ENCODE data around the gene ARPC4.
"Not testable (repeated sequence)": the region's sequence is repeated elsewhere in the genome, so short reads cannot be mapped to it uniquely, and the experiment has no call there.

The ARPC4 gene

DNA sequence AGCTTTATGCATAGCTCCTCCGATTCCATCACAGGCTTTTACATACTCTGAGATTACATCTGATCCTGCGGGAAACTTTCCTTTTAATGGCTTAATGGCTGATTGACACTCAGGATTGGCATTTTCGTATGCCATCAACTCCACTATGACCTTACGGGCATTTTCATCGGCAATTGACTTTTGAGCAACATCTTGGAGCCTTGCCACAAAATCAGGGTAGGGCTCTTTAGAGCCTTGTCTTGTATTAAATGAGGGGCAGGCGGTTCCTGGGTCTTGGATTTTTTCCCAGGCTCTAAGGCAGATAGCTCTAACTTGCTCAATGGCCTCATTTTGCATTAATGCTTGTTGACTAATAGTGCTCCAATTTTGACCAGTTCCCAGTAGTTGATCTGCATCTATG lies 59.0 kb downstream of the ARPC4 start:
- not testable (repeated sequence) for DNase-seq (ENCODE audit: low read depth in 1 of 2, low spot score in 1 of 2)

DNA sequence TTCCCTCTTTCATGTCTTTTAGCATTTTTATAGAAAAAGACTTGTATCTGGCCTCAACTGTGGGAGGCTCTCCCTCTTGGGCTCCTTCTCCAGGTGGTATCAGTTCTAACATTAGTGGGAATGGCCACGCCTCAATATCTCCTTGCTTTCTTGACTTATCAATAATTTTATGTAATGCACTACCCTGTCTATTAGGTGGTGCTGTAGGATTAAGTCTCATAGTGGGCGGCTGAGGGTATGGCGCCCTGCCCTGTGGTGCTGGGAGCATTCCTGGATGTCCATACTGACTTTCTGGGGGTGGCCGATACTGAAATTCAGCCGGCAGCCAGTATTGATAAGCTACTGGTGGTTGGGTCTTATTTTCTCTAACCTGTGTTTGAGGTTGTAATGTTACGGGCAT lies 59.6 kb downstream of the ARPC4 start:
- DNase-seq (ENCODE audit: low read depth in 1 of 2, low spot score in 1 of 2): no peak

DNA sequence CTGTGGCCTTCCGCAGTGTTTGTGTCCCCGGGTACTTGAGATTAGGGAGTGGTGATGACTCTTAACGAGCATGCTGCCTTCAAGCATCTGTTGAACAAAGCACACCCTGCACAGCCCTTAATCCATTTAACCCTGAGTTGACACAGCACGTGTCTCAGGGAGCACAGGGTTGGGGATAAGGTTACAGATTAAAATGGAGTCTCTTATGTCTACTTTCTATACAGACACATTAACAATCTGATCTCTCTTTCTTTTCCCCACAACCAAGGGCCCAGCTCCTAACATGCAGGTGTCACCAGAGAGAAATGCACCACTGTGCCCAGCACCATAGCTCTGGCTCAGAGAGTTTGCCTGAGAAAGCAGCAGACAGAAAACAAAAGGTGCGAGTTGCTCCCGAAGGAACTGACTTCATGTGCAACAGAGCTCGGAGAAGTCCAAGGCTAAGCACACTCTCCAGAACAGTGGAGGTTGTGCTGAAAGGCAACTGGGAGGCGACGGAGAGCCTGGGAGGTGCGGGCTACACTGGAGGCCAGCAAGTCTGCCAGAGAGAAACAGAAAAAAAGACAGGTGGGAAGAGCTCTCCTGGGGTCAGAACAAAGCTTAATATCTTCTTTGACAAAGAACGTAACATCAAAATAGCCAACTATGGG lies 61.5 kb downstream of the ARPC4 start:
- DNase-seq (ENCODE audit: low read depth in 1 of 2, low spot score in 1 of 2): not testable (repeated sequence)

DNA sequence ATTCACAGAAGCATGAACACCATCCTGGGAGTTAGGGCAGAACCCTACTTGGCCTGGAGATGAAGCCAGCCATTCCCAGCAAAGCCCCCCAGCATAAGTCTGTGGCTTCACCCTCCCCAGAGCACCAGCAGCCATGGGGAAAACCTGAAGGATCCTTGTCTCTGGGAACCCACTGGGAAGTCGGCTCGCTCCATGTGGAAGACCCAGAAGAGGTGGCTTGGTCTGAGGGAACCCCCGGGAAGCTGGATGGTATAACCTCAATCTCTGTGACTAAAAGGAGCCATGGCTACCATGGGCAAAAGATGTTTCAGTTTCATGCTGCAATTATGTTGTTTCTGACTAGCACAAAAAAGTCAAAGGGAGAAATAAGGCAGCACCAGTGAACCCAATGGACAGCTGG lies 62.7 kb downstream of the ARPC4 start:
- DNase-seq (ENCODE audit: low read depth in 1 of 2, low spot score in 1 of 2): no peak
